HG02885 (cell line): ENCODE measurements around the gene DELE1.
"Not testable (repeated sequence)": the region's sequence is repeated elsewhere in the genome, so short reads cannot be mapped to it uniquely, and the experiment has no call there.

ENCODE experiments used
- ATAC-seq: cut with Tn5 transposase; IDR thresholded peaks from one replicate; pipeline ENCODE4 v1.9.1; 2021; ENCODE audit warnings: mild to moderate bottlenecking; ENCODE audit not compliant: unreplicated experiment, poor library complexity

Gene DELE1

DNA sequence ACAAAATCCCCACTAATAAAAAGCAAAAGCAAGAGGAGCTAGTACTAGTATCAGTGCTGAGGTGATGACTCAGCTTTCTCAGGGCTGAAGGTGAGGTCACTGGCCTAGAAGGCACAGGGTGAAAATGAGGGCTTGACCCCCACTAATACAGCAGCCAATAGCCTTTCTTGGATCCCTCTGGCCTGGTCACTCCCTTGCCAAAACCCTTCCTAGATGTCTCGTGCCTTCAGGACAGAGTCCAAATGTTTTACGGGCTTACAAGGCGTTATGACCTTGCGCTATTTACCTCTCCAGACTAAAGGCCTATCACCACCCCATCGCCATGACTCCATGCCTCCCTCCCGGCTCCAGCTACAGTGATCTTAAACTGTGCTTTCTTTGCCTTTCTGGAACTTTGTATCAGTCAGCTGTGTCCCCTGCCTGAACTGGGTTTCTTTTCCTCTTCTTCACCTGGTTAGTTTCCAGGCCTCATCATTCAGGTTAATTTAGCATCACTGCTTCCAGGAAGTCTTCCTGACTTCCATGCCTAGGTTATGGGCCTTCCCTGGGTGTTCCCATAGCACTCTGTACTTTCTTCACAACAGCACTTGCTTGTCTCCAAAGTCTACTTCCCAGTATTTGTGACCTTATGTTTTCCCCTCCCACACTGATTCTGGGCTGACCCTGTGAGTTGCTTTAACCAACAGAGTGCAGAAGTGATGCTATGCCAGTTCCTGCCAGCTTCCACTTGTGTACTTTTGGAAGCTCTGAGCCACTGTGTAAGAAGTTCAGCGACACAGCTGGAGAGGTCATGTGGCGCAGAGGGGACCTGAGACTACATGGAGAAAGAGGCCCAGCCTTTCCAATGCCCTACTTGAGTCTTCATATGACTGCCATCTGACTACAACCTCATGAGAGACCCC lies 4.2 kb upstream of the DELE1 start:
- ATAC-seq, result no peak

- no peak for ATAC-seq
Measured at GRCh38 chr5:141920771-141921170, 2.9 kb upstream of the DELE1 start.

GRCh38 chr5:141922827-141923447 lies 734 bp upstream of the DELE1 start:
- ATAC-seq, result not testable (repeated sequence)

DNA sequence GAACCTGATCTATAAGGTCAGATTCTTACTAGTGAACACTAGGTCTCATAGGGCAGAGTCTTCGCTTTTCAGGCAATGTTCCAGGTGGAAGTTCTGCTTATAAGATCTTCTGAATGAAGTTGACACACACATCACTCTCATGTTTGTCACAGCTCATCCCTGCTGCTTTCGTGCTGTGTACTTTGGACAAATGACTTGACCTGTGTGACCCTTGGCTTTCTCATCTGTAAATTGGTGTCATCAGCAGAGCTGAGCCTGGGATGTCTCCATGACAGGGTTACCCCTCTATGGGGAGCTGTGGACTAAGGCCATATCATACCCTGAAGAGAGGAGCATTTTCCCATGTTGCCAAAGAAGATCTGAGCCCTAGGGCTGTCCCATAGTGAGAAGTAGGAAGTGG lies 2.8 kb downstream of the DELE1 start:
- ATAC-seq, result no peak

DNA sequence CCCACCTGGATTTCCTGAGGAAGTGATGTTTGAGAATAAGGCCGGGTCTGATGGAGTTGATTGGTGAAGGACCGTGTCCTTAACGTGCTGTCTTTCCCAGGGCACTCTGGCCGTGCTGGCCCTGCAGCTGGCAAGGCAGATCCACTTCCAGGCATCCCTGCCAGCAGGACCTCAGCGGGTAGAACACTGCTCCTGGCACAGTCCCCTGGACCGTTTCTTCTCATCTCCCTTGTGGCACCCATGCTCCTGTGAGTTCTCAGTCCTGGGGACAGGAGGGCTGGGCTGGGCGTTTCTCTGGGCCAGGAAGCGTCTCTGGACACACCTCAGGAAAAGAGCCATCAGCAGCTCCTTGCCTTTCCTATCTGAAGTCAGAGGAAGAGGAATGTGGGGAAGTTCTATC lies 4.4 kb downstream of the DELE1 start:
- ATAC-seq, result no peak

- ATAC-seq, result no peak
Measured at GRCh38 chr5:141929398-141930058, 5.9 kb downstream of the DELE1 start.

DNA sequence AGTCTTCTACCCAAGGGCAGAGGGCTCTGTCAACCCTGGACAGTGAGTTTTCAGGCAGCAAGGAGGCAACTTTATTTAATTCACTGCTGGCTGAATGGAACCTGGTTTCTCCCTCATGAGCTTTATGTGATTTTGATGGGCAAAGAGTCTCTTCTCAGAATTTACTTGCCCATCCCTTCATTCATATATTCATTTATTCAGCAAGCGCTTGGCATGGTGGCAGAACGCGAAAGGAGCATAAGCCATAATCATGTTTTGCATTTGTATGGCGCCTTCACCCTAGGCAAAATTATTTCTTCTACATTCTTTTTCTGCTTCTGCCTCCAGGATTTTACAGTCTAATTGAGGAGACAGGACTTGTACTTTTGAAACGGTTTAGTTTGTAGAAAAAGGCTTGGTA lies 8.0 kb downstream of the DELE1 start:
- no peak for ATAC-seq

GRCh38 chr5:141933151-141933550 lies 9.5 kb downstream of the DELE1 start:
- ATAC-seq, result no peak

- no peak for ATAC-seq
Measured at GRCh38 chr5:141934099-141934844, 10.6 kb downstream of the DELE1 start.

DNA sequence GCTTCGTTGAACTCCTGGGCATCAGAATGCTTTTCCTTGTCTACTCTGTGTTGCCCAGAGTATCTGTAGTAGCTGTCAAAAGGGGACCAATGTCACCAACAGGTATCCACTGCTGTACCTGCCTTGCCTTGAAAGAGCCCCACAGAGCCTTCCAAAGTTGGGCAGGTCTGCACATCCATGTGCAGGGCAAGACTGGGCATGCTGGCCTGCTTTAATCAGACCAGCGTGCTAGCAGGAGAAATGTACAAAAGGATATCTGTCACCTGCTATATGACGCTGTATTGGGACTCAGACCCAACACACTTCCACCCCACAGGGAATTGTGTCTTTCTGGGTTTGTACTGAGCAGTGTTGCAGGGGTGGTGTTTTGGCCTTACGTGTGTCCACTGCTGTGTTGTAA lies 11.9 kb downstream of the DELE1 start:
- ATAC-seq, result no peak

- no peak for ATAC-seq
Measured at GRCh38 chr5:141940695-141941271, 17.1 kb downstream of the DELE1 start.

- ATAC-seq, result no peak
Measured at GRCh38 chr5:141941307-141941706, 17.6 kb downstream of the DELE1 start.

DNA sequence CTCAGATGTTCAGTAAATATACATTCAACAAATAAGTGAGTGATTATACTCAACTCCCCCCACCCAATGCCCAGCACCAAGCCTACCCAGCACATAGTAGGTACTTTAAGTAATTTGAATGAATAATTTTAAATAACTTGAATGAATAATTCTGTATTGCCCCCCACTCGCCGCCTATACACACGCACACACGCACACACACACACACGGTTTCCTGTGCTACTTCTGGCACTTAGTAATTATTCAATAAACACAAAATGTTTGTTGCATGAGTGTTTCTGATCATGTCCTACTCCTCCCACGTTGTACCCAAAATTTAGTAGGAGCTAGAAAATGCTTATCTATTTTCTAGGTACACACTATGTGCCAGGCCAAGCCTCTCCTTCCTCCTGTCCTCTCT lies 18.1 kb downstream of the DELE1 start:
- no peak for ATAC-seq

DNA sequence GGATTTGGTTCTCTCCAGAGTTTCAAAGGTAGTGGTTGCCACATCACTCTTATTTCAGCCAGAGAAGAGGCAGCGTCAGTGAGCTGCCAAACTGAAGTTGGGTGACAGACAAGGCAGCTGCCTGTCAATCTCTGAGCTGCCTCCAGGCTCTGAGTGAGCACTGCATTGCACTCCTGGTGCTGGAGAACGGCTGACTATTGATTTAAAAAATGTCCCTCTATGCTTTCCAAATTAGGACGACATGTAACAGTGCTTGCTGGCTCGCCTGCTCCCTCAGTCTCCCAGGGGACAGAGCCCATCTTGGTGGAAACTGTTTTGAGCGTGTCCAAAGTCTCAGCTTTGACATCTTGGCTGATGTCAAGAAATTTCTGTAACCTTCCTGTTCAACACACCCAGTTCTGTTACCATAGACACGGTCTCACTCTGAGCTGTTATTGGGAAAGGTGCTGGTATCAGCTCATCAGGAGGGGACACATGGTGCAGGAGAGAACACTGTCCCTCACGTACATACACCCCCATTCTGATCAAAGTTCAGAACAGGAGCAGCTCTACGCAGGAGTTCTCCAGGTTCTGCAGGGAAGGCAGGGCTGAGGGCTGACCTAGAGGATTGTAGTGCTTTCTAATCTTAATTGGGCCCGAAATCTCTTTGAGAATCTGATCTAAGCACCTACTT lies 18.6 kb downstream of the DELE1 start:
- ATAC-seq, result no peak

DNA sequence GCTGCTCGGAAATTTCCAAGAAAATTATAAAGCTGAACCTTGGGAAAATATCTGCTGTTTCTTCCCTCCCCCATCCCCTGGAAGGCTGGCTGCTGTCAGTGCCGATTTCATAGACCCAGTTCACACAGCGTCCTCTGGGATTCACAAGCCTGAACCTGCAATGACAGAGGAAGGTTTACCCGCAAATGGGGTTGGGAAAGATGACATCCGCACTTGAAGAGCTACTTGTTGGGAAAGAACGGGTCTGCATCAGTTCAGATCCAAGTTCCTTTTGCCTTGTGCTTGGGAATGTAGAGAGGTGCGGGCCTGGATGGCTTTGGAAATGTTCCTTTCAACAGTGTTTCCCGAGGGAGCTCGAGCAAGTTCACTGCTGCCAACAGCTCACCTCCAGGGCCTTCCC lies 20.4 kb downstream of the DELE1 start:
- no peak for ATAC-seq

DNA sequence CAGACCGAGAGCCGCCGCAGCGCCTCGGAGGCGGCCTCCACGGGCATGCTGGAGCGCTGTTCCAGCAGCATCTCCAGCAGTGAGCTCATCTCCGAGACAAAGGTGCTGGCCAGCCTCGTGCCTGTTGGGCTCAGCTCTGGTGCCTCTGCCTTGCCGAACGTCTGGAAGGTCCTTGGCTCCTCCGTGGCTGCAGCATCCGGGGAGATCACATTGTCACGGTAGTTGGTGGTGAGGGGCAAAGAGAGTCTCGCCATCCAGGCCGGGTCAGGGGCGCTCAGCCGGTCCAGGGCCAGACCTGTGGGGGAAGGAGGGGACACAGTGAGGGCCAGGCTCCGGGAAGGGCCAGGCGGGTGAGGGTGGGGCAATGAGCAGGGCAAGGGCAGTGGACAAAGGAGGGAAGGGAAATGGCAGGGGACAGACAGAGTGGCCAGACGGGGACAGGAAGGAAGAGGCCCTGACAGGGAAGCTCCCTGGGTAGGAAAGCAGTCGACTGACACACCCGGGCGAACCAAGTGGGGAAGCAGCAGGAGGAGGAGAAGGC lies 21.9 kb downstream of the DELE1 start:
- no peak for ATAC-seq

DNA sequence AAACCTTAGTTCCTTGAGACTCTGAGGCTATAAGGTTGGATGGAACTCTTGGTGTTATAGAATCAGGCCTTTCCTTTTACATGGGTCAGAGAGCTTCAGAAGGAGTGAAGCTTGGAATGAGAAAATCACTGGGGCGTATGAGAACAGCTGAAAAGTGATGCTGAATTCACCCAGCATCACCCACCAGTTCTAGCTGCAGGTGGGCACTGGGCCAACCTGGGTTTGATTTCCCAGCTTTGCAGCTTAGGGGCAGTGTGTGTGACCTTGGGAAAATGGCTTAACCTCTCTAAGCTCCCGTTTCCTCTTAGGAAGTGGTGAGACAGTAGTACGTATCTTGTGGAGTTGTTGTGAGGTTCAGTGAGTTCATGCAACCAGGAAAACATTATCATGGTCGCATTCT lies 23.6 kb downstream of the DELE1 start:
- ATAC-seq, result no peak

- no peak for ATAC-seq
Measured at GRCh38 chr5:141948812-141949211, 25.1 kb downstream of the DELE1 start.

DNA sequence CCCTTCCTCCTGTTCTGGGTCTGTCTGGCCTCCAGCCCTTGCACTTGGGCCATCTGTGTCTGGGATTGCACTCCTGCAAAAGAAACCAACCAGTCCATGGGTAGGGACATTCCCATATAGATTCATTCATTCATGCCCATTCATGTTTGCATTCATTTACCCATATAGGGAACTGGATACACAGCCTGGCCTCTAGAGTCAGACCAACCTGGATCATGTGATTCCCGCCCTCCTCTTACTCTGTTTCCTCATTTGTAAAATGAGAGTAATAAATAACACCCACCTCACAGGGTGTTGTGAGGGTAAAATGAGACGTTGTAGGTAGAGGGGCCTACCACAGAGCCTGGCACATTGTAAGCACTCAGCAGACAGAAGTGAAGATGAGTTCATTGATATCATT lies 25.8 kb downstream of the DELE1 start:
- ATAC-seq, result no peak
